SK-N-MC (cell line): ENCODE measurements around the gene FOXRED2.

Experiments used
- EZH2 ChIP-seq: fragments of 200-600 bp; sonication (generic); IDR thresholded peaks from one replicate; pipeline ENCODE4 v1.6.1; 2017; ENCODE audit warnings: antibody characterized with exemption
- FOXP2 ChIP-seq: optimal IDR thresholded peaks from 2 replicates; pipeline ENCODE3; 2011; ENCODE audit warnings: mild to moderate bottlenecking, moderate library complexity; ENCODE audit not compliant: insufficient read depth; ENCODE audit errors: extremely low read length, control extremely low read depth
- POLR2AphosphoS5 ChIP-seq: IDR thresholded peaks from 2 replicates; pipeline ENCODE4 v1.6.1; 2012; ENCODE audit warnings: mild to moderate bottlenecking, low read depth, low read length, borderline replicate concordance

GRCh38 chr22:36528795-36529751 is 22.2 kb upstream of the FOXRED2 start, which contains the start of gene EIF3D:
- TF ChIP-seq EZH2 (no peak), POLR2AphosphoS5 (peak; percentile 81), FOXP2 (peak; percentile 98)
